ENCODE data around the gene IQSEC1.

The IQSEC1 gene

DNA sequence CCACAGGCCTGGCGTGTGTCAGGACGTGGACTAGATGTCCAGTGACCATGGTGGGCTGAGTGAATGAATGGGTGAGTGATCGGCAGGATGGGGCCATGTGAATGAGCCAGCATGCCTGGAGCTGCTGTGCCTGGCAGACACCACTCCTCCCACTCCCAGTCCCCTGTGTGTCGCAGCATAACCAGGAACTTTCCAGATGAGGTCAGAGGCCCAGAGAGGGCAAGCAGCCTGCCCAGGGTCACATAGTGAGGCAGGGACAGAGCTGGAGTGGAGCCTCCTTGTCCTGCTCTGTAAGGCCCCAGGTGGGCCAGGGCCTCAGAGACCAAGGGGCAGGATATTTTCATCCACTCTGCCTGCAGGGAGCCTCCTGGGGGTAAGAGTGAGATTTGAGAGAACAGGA lies 6.4 kb downstream of the IQSEC1 start:
- DNase-seq: no peak

DNA sequence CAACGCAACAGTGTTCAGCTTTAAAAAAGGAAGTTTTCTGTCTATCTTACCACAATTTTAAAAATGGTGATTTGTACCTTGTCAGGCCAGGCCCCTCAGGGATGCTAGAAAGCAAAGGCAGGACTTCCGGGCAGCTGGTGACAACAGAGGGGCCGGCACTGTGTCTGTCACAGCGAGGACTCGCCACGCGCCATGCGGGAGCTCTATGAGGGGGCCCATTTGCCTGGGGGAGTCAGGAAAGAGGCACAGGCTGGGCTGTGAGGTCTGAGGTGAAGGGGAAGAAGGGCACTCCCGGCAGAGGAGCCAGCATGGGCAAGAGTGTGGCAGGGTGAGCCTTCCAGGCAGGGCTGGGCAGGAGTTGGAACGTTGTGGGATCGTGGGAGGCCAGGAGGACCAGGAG lies 7.0 kb downstream of the IQSEC1 start:
- no peak for DNase-seq

DNA sequence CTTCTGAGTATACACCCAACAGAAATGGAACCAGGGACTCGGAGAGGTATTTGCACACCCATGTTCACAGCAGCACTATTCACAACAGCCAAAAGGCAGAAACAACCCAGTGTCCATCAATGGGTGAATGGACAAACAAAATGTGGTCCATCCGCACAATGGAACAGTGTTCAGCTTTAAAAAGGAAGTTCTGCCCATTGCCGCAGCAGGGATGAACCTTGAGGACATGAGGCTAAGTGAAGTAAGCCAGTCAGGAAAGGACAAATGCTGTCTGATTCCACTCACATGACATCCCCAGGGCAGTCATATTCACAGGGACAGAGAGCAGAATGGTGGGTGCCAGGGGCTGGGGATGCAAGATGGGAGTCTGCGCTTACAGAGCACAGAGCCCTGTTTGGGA lies 7.5 kb downstream of the IQSEC1 start:
- DNase-seq: no peak

DNA sequence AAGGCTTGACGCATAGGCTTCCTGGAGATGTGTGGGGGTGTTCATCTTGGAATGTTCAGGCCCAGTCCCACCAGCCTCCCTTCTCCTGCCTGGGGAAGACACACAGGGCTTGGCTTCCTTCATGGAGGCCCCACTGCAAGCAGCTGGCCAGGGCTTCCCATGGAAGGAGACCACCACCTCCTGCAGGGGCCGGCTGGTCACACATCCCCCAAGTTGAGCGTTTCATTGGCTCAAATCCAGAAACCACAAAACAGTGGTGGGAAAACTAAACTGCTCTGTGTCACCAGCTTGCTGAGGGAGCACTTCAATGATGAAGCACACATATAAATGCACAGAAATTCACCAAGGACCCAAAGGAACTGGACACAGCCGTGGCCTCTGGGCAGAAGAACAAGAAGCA lies 8.3 kb downstream of the IQSEC1 start:
- DNase-seq: no peak

DNA sequence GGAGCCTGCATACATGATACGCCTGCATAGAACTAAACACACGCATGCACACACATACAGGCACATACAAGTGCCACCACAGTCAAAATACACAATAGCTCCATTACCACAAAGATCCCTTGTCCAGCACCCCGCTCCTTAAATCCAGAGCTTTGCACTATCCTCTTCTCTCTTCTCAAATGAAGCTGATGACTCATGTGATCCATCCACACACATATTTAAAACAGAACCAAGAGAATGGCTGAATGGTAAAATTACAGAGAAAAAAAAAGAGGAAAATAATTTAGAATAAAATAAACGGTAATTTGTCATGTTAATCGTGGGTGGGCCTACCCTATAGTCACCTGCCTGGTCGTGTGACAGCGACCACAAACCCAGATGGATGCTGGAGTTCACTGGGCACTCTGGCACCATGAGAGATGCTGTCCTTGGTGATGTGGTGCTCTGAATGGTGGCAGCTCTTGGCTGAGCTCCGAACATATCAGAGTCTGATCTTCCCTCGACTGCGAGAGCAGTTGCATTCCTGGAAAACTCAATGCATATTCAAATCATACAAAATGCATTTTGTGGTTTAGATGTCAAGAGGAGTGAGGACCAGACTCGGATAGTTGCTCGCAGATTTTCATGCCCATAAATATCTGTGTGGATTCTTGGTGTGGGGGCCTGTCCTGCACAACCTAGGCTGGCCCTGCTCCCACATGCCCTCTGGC lies 8.9 kb downstream of the IQSEC1 start:
- DNase-seq: no peak

DNA sequence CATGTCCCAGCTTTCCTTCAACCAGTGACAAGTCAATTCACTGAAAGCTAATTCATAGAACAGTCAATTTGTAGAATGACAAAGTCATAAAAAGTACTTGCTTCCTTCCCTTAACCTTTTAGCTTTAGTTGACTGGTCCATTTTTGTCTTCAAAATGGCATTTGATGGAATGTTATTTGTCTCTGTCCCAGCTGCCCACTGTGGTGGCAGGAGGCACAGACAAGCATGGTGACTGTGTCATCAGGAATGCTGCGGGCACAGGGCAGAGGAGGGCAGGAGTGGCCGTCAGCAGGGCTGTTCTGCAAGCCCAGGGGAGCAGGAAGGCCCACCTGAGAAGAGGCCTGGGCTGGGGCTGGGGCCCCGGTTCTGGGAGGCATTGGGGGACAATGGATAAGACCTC lies 10.0 kb downstream of the IQSEC1 start:
- no peak for DNase-seq

DNA sequence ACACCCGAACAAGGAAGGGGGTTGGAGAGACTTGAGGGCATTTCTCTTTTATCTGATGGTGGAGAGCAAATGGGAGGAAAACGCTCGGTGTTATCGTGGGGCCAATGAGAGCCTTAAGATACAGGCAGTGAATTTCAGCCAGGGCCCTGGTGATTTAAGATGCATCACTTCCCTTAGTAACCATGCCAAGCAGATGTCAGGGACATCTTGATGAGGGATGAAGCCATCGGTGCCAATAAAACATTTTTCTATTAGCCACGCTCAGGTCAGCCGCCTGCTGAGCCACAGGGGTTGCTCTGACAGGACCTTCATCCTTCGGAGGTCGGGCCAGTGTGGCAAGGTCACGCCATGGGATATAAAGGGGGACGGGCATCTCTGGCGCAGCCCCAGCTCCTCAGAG lies 10.6 kb downstream of the IQSEC1 start:
- no peak for DNase-seq

DNA sequence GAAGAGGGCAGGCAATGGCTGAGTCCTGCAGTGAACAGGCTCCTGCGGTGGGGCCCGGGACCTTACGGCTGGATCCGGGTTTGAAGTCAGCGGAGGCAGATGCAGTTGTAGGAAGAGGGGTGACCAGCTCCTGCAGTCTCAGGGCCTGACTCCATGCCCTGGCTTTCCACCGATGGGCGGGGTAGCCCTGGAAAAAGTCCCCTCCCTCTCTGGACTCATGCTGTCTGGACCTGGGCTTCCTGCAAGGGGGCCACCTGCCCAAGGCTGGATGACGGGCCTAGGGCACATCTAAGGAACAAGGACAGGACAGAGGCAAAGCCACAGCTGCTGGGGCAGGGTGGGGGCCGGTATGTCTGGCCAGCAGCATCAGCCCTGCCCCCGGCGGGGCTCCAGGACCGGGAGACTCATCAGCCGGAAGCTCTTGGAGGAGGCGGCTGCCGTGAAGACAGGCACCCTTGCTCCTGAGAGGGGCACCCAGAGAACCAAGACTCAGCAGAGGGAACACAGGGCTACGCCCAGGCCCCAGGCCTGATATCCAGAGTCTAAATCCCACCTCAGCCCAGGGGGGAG lies 12.8 kb downstream of the IQSEC1 start:
- DNase-seq: no peak

DNA sequence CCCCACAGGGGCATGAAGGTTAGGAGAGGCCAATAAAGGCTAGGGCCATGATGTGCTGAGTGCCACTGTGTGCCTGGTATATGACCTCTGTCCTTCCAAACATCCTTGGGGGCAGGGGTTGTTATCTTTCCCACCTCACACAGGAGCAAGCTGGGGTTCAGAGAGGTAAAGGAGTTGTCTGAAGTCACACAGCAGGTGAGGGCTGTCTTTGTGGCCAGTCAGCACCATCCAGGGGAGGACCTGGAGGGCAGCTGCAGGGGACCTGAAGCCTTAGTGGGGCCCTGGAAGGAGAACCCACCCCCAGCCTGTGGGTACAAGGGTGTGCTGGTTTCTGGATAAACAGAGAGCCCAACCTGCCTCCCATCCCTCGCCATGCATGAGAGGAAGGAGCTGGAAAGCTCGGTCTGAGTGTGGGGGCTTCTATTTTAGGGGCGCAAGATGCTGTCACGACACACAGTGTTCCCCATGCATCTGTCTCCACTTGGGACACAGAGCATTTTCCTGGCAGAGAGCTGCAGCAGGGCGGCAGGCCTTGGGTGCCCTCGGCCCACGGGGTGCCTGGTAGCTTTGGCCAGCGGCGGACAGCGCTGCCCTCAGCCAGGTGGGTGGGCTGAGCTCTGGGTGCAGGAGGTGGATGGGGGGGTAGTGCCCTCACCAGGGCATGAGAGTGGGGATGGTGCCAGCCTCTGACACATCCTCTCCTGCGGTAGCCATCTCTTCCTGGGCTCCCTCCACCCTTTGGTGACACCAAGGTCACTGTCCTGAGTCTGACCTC lies 14.7 kb downstream of the IQSEC1 start:
- DNase-seq: no peak

DNA sequence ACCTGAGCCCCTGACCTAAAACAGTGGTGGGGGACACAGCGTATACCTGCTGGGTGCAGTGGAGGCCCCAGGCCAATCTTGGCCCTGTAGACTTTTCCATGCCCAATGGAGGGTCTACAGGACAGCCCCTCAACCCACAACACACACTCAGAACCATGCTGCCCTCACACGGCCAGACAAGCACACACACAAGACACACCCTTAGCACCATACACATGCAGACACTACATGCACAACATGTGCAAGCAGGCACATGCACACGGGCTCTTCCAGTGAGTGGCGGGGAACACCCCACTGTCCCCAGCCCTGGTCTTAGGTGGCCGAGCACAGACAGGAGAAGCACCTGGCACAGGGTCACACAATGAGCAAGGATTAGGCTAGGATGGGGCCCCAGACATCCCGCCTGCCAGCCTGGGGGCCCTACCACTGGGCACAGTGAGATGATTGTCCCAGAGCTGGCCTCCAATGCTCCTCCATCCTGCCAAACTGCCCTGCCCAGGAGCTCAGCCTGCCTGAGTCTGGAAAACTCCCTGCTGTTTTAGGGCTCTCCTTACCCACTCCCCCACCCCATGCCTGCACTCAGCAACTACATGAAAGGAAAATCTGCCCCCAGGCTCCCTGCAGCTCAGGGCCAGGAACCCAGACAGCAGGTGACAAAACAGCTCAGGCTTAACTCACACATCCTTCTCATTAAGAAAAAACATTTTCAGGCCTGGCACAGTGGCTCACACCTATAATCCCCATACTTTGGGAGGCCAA lies 15.8 kb downstream of the IQSEC1 start:
- DNase-seq: no peak

DNA sequence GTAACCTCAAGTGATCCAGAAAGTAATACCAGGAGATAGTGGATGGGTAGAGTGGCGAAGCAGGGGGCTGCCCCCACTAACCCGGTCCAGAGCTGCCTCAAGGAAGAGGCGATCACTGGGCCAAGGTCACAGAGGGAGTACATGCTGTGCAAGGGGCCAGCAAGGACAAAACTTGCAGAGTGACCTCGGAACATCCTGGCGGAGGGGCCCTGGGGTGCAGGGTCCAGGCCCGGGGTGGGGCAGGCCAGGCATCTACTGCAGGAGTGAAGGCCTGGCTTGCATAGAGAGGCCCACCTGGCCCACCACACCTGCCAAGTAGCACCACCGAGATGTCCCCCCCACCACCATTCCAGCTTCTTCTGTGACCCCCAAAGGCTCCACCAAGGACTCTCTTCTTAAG lies 17.6 kb downstream of the IQSEC1 start:
- DNase-seq: no peak

DNA sequence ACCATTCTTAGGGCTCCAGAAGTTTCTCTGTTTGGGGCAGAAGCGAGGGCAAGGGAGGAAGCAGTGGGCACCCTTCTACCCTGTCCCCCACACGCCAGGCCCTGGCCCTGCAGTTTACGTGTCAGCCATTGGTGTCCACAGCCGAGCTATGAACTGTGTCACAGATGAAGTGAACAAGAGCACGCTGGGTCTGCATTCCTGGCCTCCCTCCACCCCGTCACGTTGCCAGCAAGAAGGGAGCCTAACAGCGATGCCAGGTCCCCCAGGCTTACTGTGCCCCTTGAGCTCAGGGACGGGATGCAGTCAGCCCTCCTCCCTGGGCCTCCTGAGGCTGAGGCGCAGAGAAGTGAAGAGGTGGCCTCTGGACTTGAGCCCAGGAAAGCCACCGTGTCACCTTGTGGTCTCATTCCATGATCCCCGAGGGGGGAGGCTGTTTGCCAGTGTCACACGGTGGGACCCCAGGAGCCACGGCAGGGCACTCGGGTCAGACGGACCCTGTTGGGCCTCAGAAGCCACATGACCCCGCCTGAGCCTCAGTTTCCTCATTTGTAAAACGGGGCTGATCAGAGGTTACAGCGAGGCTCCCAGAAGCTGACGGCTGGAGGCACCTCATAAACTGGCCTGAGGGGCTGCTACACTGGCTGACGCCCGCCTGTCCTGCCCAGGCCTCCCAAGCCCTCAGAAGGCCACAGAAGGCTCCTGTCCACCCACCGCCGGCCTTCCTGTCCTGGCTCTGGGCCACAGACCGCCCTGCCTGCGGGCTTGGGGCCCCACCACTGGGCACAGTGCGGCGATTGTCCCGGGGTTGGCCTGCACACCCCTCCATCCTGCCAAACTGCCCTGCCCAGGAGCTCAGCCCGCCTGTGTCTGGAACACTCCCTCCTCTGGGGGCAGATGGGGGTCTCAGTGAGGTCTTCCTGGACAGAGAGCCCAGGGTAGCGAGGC lies 18.6 kb downstream of the IQSEC1 start:
- DNase-seq: no peak

DNA sequence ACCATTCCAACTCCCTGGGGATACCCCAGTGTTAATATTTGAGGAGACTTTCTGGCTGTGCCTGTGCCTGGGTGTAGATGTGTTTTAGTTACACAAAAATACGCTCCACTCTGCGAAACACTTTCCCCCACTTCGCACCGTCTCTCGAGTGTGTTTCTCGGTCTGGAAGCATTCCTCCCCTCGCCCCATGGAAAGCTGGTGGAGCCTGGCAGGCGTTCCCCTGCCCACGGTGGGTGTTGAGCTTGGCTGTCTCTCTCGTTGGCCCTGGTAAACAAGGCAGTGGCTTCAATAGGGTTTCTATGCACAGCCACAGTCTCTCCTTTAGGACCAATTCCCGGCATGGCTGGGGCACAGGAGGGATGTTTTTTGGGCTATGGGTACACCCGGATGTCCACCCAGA lies 19.3 kb downstream of the IQSEC1 start:
- DNase-seq: no peak

DNA sequence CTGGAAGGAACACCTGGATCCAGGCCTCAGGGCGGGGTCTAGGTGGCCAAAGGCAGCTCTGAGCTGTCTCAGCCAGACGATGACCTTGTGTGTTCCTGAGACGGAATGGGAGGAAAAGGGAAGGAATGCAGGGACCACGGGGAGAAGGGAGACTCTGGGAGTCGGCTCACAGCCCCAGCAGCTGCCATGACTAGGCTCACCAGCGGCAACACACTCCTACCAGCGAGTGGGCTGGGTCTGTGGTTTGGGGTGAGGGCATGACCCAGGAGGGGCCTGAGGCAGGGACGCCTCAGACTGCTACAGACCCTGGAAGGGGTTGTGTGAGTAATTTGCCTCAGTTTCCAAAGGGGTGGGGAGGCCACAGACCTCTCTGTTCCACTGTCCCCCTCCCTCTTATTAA lies 19.8 kb downstream of the IQSEC1 start:
- no peak for DNase-seq

DNA sequence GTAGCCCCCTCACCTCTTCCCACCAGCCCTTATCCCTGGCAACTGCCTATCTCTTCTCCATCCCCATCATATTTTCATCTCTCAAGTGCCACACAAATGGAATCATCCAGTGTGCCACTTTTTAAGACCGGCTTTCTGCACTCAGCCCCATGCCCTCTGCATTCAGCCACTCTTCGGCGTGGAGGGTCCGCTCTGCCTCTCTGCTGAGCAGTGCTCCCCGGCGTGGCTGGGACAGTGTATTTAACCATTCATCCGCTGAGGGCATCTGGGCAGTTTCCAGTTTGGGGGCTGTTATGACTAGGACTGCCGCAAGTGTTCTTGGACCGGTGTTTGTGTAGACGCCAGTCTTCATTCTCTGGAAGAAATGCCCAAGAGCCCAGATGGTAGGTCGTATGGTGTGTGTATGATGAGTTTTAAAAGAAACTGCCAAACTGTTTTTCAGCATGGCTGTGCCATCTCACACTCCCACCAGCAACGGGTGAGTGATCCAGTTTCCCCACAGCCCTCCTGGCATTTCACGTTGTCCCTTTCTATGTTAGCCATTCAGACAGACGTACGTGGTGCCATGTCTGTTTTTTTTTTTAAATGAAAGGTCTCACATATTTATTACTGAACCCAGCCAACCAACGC lies 20.9 kb downstream of the IQSEC1 start:
- DNase-seq: no peak

DNA sequence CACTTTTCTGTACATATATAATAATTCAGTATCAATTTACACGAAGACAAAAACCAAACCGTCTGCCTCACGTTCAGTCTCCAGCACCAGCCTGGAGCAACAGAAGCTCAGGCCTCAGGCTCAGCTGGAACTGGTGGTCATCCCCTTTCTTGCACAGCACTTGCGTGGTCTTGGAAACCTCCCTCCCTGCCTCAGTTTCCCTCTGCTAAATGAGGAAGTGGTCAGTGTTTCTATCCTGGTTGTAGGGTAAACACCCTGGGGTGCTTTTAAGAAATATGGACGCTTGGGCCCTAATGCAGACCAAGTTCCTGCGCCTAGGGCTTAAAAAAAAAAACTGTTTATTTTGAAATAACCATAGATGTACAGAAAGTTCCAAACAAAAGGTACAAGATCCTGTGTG lies 21.6 kb downstream of the IQSEC1 start:
- no peak for DNase-seq

DNA sequence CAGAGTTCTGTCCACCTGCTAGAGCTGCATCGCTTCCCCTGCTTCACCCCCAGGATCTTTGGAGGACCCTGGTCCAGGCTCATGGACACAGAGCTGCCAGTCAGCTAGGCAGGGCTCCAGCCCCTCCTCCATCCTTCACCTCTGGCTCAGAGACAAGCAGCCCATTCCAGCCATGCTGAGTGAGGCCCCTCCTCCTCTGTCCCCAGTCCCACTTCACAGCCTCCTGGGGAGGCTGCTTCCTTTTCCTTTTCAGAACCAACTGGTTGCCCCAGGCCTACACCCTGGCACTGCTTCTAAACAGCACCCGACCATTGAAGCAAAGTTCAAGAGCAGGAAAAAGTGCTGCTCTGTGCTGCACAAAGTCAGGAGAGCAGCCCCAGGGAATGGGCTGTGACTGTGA lies 22.2 kb downstream of the IQSEC1 start:
- DNase-seq: no peak

DNA sequence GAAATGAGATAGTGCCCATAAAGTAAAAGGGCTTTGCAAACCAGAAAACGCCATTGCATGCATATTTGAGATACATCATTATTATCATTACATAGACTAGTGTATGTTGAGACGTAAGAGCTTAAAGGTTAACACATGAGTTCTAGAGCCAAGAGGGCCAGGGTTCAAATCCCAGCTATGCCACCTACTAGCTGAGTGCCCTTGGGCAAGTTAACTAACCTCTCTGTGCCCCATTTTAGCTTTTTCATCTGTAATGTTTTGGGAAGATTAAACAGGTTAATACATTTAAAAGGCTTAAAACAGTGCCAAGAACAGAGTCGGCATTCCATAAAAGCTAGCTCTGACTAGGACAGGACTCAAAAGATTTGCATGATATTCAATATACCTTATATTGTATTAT lies 22.8 kb downstream of the IQSEC1 start:
- DNase-seq: no peak

DNA sequence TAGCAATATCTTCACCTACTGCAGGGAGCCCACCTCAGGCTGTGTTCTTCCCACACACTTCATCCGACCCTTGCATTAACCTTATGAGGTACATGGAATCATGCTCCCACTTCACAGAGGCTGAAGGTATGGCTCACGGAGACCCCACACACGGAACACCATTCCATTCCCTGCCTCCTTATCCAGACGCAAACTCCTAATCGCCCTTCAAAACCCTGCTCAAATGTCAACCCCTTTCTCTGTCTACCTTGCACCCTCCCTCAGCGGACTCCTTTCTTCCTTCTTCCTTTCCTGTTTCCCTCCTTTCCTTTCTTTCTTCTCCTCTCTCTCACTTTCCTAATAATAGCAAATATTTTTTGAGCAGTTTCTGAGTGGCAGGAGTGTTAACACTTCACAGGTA lies 23.8 kb downstream of the IQSEC1 start:
- no peak for DNase-seq

DNA sequence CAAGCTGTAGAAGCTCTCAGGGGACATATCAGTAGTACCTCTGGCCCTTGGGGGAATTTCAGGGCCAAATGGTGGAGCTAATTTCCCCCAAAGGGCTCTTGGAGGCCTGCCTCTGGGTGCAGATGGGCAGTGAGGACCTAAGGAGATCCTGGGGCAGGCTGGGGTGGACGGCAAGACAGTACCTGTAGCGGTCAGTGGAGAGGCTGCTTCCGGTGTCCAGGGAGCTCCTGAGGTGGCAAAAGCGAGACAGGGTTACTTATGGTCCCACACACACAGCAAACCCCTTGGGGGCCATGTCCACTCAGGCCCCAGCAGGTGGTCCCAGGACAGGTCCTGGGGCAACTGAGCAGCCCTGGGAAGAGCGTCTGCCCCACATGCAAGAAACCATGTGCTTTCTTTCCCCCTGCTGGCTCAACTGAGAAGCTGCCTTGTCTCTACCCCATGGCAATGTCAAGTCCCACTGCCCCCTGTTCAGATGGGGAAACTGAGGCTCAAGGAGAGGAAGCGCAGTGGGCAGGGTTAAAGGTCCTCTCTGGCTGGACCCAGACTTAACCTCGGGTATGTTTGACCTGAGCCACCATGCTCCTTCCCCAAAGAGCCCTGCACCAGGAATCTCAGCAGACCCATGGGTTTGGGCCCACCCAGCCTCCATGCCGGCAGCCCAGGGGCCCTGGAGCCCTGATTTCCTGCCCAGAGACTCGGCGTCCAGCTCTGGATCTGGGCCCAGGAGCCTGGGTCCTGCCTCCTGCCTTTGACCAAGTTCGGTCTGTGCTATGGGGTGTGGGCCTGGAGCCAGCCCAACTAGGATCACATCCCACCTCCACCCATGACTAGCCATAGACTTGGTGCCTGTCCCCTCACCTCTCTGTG lies 25.7 kb downstream of the IQSEC1 start:
- DNase-seq: no peak

All from T1000 (cell line).